GM19452 (cell line): ENCODE measurements around the gene NAV3.

Experiments used
- ATAC-seq: cut with Tn5 transposase; IDR thresholded peaks from one replicate; pipeline ENCODE4 v1.9.1; 2021; ENCODE audit not compliant: unreplicated experiment

Gene NAV3

GRCh38 chr12:77830583-77831351, at the start of gene NAV3:
Gene NAV3, plus strand, starts transcription at chr12:77830894. Its CDS starts 568 bp downstream, at chr12:77831462.
- ATAC-seq: no peak

- ATAC-seq: no peak
Observed at GRCh38 chr12:77782034-77782433, 48.7 kb upstream of the NAV3 start.

- no peak for ATAC-seq
Observed at GRCh38 chr12:77782766-77783165, 47.9 kb upstream of the NAV3 start.

GRCh38 chr12:77785211-77785610, 45.5 kb upstream of the NAV3 start:
- no peak for ATAC-seq

GRCh38 chr12:77786675-77787074, 44.0 kb upstream of the NAV3 start:
- no peak for ATAC-seq

GRCh38 chr12:77788231-77789168, 42.2 kb upstream of the NAV3 start:
- ATAC-seq: no peak

GRCh38 chr12:77795699-77796098, 35.0 kb upstream of the NAV3 start:
- ATAC-seq: no peak

- ATAC-seq: no peak
Observed at GRCh38 chr12:77796775-77797174, 33.9 kb upstream of the NAV3 start.

GRCh38 chr12:77800501-77800900, 30.2 kb upstream of the NAV3 start:
- ATAC-seq: no peak

- ATAC-seq: no peak
Observed at GRCh38 chr12:77808534-77808933, 22.2 kb upstream of the NAV3 start.

- ATAC-seq: no peak
Observed at GRCh38 chr12:77813558-77813957, 17.1 kb upstream of the NAV3 start.

- ATAC-seq: no peak
Observed at GRCh38 chr12:77814386-77814785, 16.3 kb upstream of the NAV3 start.

GRCh38 chr12:77816196-77816595, 14.5 kb upstream of the NAV3 start:
- ATAC-seq: peak; percentile 90

GRCh38 chr12:77817276-77817675, 13.4 kb upstream of the NAV3 start:
- ATAC-seq: no peak

GRCh38 chr12:77818351-77818750, 12.3 kb upstream of the NAV3 start:
- ATAC-seq: no peak

GRCh38 chr12:77821699-77822203, 8.9 kb upstream of the NAV3 start:
- no peak for ATAC-seq

GRCh38 chr12:77833329-77833728, 2.6 kb downstream of the NAV3 start:
- no peak for ATAC-seq

GRCh38 chr12:77834618-77835017, 3.9 kb downstream of the NAV3 start:
- no peak for ATAC-seq

- ATAC-seq: no peak
Observed at GRCh38 chr12:77835969-77836368, 5.3 kb downstream of the NAV3 start.

- ATAC-seq: no peak
Observed at GRCh38 chr12:77837876-77838291, 7.2 kb downstream of the NAV3 start.

GRCh38 chr12:77841521-77841920, 10.8 kb downstream of the NAV3 start:
- ATAC-seq: no peak

- no peak for ATAC-seq
Observed at GRCh38 chr12:77842430-77842829, 11.7 kb downstream of the NAV3 start.
